A549 (cell line): ENCODE measurements around the gene APP. TPM values are rescaled to one million over a fixed set of nuclear protein-coding genes. Genes with fewer than 3 reads are reported as not detected.

ENCODE experiments used
- ATAC-seq, 2 experiments: fragments of 200-7000 bp in 1 of 2; fragments of >200 bp in 1 of 2; cut with Nextera tagmentation in 1 of 2; cut with Tn5 transposase in 1 of 2; 3 replicates each; pipeline versions ENCODE4 v1.8.0 to v1.9.1; 2018 to 2020; ENCODE audit warnings: mild to moderate bottlenecking in 1 of 2, moderate library complexity in 1 of 2
- CTCF ChIA-PET: fragments of 300-600 bp; sonication (Branson Sonifier 250); formaldehyde crosslinking; extraction: SDS; loops from one replicate; lab custom pipeline; 2021; ENCODE audit warnings: antibody characterized with exemption, inconsistent platforms; lab: Yijun Ruan, JAX
- POLR2A ChIA-PET: fragments of 350-600 bp; formaldehyde crosslinking; extraction: SDS; loops from one replicate; lab custom pipeline; 2021; ENCODE audit warnings: antibody characterized with exemption, inconsistent platforms; lab: Yijun Ruan, JAX
- DNase-seq, 2 experiments: peaks; one replicate each; pipeline versions ENCODE4 v3.0.0 to v3.0.0-alpha.2; 2011 to 2016; ENCODE audit warnings: low read depth in 1 of 2, low spot score in 1 of 2
- FAIRE-seq: peaks from 2 replicates; lab custom pipeline; 2011; peaks lifted over from hg19 to GRCh38; lab: Jason Lieb, UNC
- H3K27ac ChIP-seq, 2 experiments: fragments of >200 bp; sonication (Bioruptor Twin); formaldehyde crosslinking; 3 replicates each; pipeline ENCODE4 v1.5.1; 2016 to 2017
- H3K4me1 ChIP-seq: fragments of >200 bp; sonication (Bioruptor Twin); formaldehyde crosslinking; 3 replicates; pipeline ENCODE4 v1.6.1; 2016
- H3K4me2 ChIP-seq: fragments of >200 bp; sonication (Bioruptor Twin); formaldehyde crosslinking; 3 replicates; pipeline ENCODE4 v1.6.1; 2016
- H3K4me3 ChIP-seq: fragments of >200 bp; sonication (Bioruptor Twin); formaldehyde crosslinking; 3 replicates; pipeline ENCODE4 v1.5.1; 2016
- H3K9me3 ChIP-seq: fragments of >200 bp; sonication (Bioruptor Twin); formaldehyde crosslinking; 3 replicates; pipeline ENCODE4 v1.6.1; 2016
- ATOH8 ChIP-seq: fragments of 250-450 bp; sonication (Bioruptor Pico); IDR thresholded peaks from 2 replicates; pipeline ENCODE4 v1.5.0; 2020; ENCODE audit warnings: low read depth, mild to moderate bottlenecking, moderate library complexity
- BHLHE40 ChIP-seq: IDR thresholded peaks from 2 replicates; pipeline ENCODE4 v1.6.1; 2012; ENCODE audit warnings: low read depth, low read length, inconsistent platforms
- CBX8 ChIP-seq: fragments of 200-600 bp; sonication (generic); IDR thresholded peaks from 2 replicates; pipeline ENCODE4 v1.6.1; 2016
- CEBPB ChIP-seq, 2 experiments: fragments of >200 bp in 1 of 2; sonication (Bioruptor Twin) in 1 of 2; formaldehyde crosslinking in 1 of 2; IDR thresholded peaks; 2 replicates each; pipeline ENCODE4 v1.6.1; 2012 to 2016
- EHF ChIP-seq: fragments of 250-450 bp; sonication (Bioruptor Pico); IDR thresholded peaks from 2 replicates; pipeline ENCODE4 v1.5.0; 2020; ENCODE audit warnings: mild to moderate bottlenecking
- EHMT2 ChIP-seq: fragments of 200-600 bp; sonication (generic); IDR thresholded peaks from 2 replicates; pipeline ENCODE4 v1.6.1; 2016; ENCODE audit warnings: antibody characterized with exemption, low read depth, mild to moderate bottlenecking, moderate library complexity
- EP300 ChIP-seq, 2 experiments: fragments of >200 bp; sonication (Bioruptor Twin); formaldehyde crosslinking; IDR thresholded peaks; 2 replicates in 1 of 2; 3 replicates in 1 of 2; pipeline ENCODE4 v1.6.1; 2016 to 2017
- GATA3 ChIP-seq: IDR thresholded peaks from 2 replicates; pipeline ENCODE4 v1.6.1; 2012; ENCODE audit warnings: borderline replicate concordance
- HDAC2 ChIP-seq: fragments of 200-600 bp; sonication (generic); IDR thresholded peaks from 2 replicates; pipeline ENCODE4 v1.6.1; 2016
- HEYL ChIP-seq: fragments of 250-450 bp; sonication (Bioruptor Pico); IDR thresholded peaks from 2 replicates; pipeline ENCODE4 v1.8.0; 2021; ENCODE audit warnings: mild to moderate bottlenecking, moderate library complexity
- HOXB13 ChIP-seq: fragments of 250-450 bp; sonication (Bioruptor Pico); IDR thresholded peaks from 2 replicates; pipeline ENCODE4 v1.5.0; 2020; ENCODE audit warnings: low read depth, mild to moderate bottlenecking, moderate library complexity
- HOXB5 ChIP-seq: fragments of 250-450 bp; sonication (Bioruptor Pico); IDR thresholded peaks from 2 replicates; pipeline ENCODE4 v1.5.0; 2020; ENCODE audit warnings: mild to moderate bottlenecking, moderate library complexity
- JUN ChIP-seq, 2 experiments: fragments of >200 bp; sonication (Bioruptor Twin); formaldehyde crosslinking; IDR thresholded peaks; 2 replicates in 1 of 2; 3 replicates in 1 of 2; pipeline ENCODE4 v1.6.1; 2016 to 2017
- KDM5A ChIP-seq: fragments of 200-600 bp; sonication (generic); IDR thresholded peaks from 2 replicates; pipeline ENCODE4 v1.6.1; 2016; ENCODE audit warnings: antibody characterized with exemption, mild to moderate bottlenecking
- MYC ChIP-seq: IDR thresholded peaks from 2 replicates; pipeline ENCODE4 v1.6.1; 2012; ENCODE audit warnings: mild to moderate bottlenecking, inconsistent platforms, low read length, improper control_type of control experiment, borderline replicate concordance
- NFE2L2 ChIP-seq: fragments of 150-350 bp; conservative IDR thresholded peaks from 2 replicates; pipeline ENCODE4 v1.6.1; 2014; ENCODE audit warnings: low read length
- NPAS2 ChIP-seq: fragments of 250-450 bp; sonication (Bioruptor Pico); IDR thresholded peaks from 2 replicates; pipeline ENCODE4 v1.8.0; 2022; ENCODE audit warnings: mild to moderate bottlenecking, moderate library complexity, borderline replicate concordance
- NR3C1 ChIP-seq: fragments of >200 bp; sonication (Bioruptor Twin); formaldehyde crosslinking; IDR thresholded peaks from 3 replicates; pipeline ENCODE4 v1.6.1; 2017
- RARB ChIP-seq: fragments of 250-450 bp; sonication (Bioruptor Pico); IDR thresholded peaks from 2 replicates; pipeline ENCODE4 v1.8.0; 2021; ENCODE audit warnings: mild to moderate bottlenecking, moderate library complexity
- RCOR1 ChIP-seq: fragments of 150-350 bp; IDR thresholded peaks from 2 replicates; pipeline ENCODE4 v1.6.1; 2014; ENCODE audit warnings: antibody characterized with exemption, low read length, low read depth
- RFX5 ChIP-seq: fragments of 450-650 bp; IDR thresholded peaks from 2 replicates; pipeline ENCODE4 v1.7.1; 2014; ENCODE audit warnings: antibody characterized with exemption, mild to moderate bottlenecking, moderate library complexity
- ZC3H11A ChIP-seq: fragments of 450-650 bp; IDR thresholded peaks from 2 replicates; pipeline ENCODE4 v1.6.1; 2014; ENCODE audit warnings: antibody characterized with exemption, mild to moderate bottlenecking
- WGBS: methylation state at CpG from one replicate; pipeline ENCODE4 v1.1.6; 2017; ENCODE audit errors: missing lambda C conversion rate; 5-methylcytosine and 5-hydroxymethylcytosine counted together
- polyA plus RNA-seq, 4 experiments: library from polyadenylated mRNA; depleted of rRNA in 3 of 4; stranded (reverse); fragments of >200 nt; fragmentation: RNase III in 1 of 4; extraction: RNeasy Plus Mini Kit Qiagen cat#74134 plus additional on column Dnase treatment in 1 of 4; gene quantifications; 2 replicates in 3 of 4; 3 replicates in 1 of 4; pipeline ENCODE4 v1.2.3, GENCODE V29; 2011 to 2017
- TF ChIP-seq, protein P1 (sequence below): fragments of 200-600 bp; sonication (generic); IDR thresholded peaks from 2 replicates; pipeline ENCODE4 v1.6.1; 2016; ENCODE audit warnings: antibody characterized with exemption, mild to moderate bottlenecking, moderate library complexity
- TF ChIP-seq, protein P2 (sequence below): IDR thresholded peaks from 2 replicates; pipeline ENCODE4 v1.6.1; 2012

Gene APP
- polyA plus RNA-seq, 2 of the 4 experiments (the other 2 are of a cell fraction), result 540 to 565 TPM

- POLR2A ChIA-PET, result no interaction called here
- no peak for TF ChIP-seq RFX5
- TF ChIP-seq HOXB13 (CRISPR knock-in tag), result no peak
- no peak for TF ChIP-seq KDM5A
- TF ChIP-seq, protein P1, sequence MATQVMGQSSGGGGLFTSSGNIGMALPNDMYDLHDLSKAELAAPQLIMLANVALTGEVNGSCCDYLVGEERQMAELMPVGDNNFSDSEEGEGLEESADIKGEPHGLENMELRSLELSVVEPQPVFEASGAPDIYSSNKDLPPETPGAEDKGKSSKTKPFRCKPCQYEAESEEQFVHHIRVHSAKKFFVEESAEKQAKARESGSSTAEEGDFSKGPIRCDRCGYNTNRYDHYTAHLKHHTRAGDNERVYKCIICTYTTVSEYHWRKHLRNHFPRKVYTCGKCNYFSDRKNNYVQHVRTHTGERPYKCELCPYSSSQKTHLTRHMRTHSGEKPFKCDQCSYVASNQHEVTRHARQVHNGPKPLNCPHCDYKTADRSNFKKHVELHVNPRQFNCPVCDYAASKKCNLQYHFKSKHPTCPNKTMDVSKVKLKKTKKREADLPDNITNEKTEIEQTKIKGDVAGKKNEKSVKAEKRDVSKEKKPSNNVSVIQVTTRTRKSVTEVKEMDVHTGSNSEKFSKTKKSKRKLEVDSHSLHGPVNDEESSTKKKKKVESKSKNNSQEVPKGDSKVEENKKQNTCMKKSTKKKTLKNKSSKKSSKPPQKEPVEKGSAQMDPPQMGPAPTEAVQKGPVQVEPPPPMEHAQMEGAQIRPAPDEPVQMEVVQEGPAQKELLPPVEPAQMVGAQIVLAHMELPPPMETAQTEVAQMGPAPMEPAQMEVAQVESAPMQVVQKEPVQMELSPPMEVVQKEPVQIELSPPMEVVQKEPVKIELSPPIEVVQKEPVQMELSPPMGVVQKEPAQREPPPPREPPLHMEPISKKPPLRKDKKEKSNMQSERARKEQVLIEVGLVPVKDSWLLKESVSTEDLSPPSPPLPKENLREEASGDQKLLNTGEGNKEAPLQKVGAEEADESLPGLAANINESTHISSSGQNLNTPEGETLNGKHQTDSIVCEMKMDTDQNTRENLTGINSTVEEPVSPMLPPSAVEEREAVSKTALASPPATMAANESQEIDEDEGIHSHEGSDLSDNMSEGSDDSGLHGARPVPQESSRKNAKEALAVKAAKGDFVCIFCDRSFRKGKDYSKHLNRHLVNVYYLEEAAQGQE, result no peak
- TF ChIP-seq GATA3, result no peak
- no peak for TF ChIP-seq HEYL (CRISPR knock-in tag)
- TF ChIP-seq CBX8, result no peak
- no peak for TF ChIP-seq HOXB5
- no peak for TF ChIP-seq EP300 (IDR thresholded peaks at IDR 0.05)
- TF ChIP-seq NFE2L2, result no peak
- no peak for TF ChIP-seq JUN (IDR thresholded peaks at IDR 0.05)
- no peak for TF ChIP-seq NPAS2
- no peak for TF ChIP-seq RARB (CRISPR knock-in tag)
- no peak for TF ChIP-seq HDAC2
- no peak for TF ChIP-seq BHLHE40
- TF ChIP-seq, all 56 proteins: peak for 0
- Histone ChIP-seq H3K4me3 (no peak overlapping the region), H3K9me3 (no peaks in the 10 kb centered on the region), H3K4me2 (peak overlapping the region; percentile 64; the same call in 2 of the 3 replicates), H3K4me1 (peaks cover 39% of the 10 kb centered on the region), H3K27ac (0 out of 6 replicates have a peak overlapping the region, but pooled peaks of 1 of the 2 experiments have one; percentile 77)
- FAIRE-seq (no peak), DNase-seq (no peak), ATAC-seq (no peak)
- 88% methylated on average over 4 of the region's 4 CpGs for WGBS
- CTCF ChIA-PET, result interaction anchor here (1.2 to 1.3 kb wide), 2 partner anchors 12 to 539 kb away, joined by 3 to 4 read pairs; no protein-coding TSS in a partner anchor
These were observed 23.0 kb downstream of the APP start for GRCh38 chr21:26147535-26147934.

DNA sequence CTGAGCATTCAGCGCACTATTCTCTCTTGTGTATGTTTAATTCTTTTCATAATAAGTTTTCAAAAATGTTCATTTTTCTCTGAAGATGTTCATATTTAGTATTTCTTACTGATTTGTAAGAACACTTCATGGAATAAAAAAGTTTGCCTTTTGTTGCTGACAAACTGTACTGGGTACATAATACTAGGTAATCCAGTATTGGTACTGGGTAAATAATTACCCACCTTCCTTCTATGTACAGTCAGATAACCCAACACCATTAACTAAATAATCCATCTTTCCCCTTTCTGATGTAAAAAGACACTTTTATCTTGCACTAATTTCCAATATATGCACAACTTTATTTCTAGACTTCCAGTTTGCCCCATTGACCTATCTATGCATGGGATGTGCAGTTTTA, 23.9 kb downstream of the APP start:
- 94% methylated on average over 1 of the region's 1 CpG for WGBS
- H3K4me3 ChIP-seq, result no peak overlapping the region
- H3K4me1 ChIP-seq, result peaks cover 41% of the 10 kb centered on the region
- H3K4me2 ChIP-seq, result peak overlapping the region; percentile 26; the same call in 1 of the 3 replicates
- no peak overlapping the region for H3K27ac ChIP-seq
- TF ChIP-seq MYC (no peak), EP300 (IDR thresholded peaks at IDR 0.05) (no peak), HOXB5 (no peak), NR3C1 (no peak), CEBPB (IDR thresholded peaks at IDR 0.05) (no peak), ATOH8 (CRISPR knock-in tag) (no peak), EHF (CRISPR knock-in tag) (no peak), RFX5 (no peak), RCOR1 (no peak), ZC3H11A (no peak), EHMT2 (no peak)
- TF ChIP-seq, protein P2, sequence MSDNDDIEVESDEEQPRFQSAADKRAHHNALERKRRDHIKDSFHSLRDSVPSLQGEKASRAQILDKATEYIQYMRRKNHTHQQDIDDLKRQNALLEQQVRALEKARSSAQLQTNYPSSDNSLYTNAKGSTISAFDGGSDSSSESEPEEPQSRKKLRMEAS, result no peak
- no peak for FAIRE-seq
- H3K9me3 ChIP-seq, result no peaks in the 10 kb centered on the region
- ChIA-PET POLR2A (no interaction called here), CTCF (interaction anchor here (1.3 kb wide), 1 partner anchor 538 kb away, joined by 4 read pairs; no protein-coding TSS in a partner anchor)
- ATAC-seq, result no peak
- DNase-seq, result no peak
